ENCODE results near the gene LEUTX. TPM values are rescaled to one million over a fixed set of nuclear protein-coding genes. Genes with fewer than 3 reads are reported as not detected.

LEUTX gene
- total RNA-seq, 1 donor = not detected

Small RNA genes lying within 50 kb of the gene (small RNA-seq; reads per million reads assigned to genes)
- not detected for gene MIR6719

Other genes with a start within 250 kb of the LEUTX start
- gene EID2B, start 246.0 kb upstream of the LEUTX start, total RNA-seq = 7.5 TPM
- 12.7 TPM for gene EID2, start 238.7 kb upstream of the LEUTX start, total RNA-seq
- not detected for gene LGALS13, start 176.3 kb upstream of the LEUTX start, total RNA-seq
- gene LGALS16, start 122.9 kb upstream of the LEUTX start, total RNA-seq = not detected
- under 0.01 TPM for gene LGALS14, start 74.4 kb upstream of the LEUTX start, total RNA-seq
- gene CLC, start 40.8 kb upstream of the LEUTX start, total RNA-seq = 17.5 TPM
- 48.5 TPM for gene DYRK1B, start 55.3 kb downstream of the LEUTX start, total RNA-seq
- gene FBL, start 67.5 kb downstream of the LEUTX start, total RNA-seq = 870 TPM
- 0.27 TPM for gene FCGBP, start 155.8 kb downstream of the LEUTX start, total RNA-seq
- 103 TPM for gene PSMC4, start 192.3 kb downstream of the LEUTX start, total RNA-seq
- 3.5 TPM for gene ZNF546, start 218.2 kb downstream of the LEUTX start, total RNA-seq